Measurements from ENCODE around the gene SCLT1. TPM values are rescaled to one million over a fixed set of nuclear protein-coding genes. Genes with fewer than 3 reads are reported as not detected.

Gene SCLT1
- total RNA-seq, 1 experiment from 2014 or later, result 11.3 TPM

GRCh38 chr4:128986908-128987307 is 106.4 kb downstream of the SCLT1 start:
- no peak overlapping the region for H2BK5ac ChIP-seq (ENCODE audit: insufficient read length, low read length)
- TF ChIP-seq CTCF (conservative IDR thresholded peaks at IDR 0.05), result no peak
- H4K5ac ChIP-seq (ENCODE audit: insufficient read length, low read depth, low read length), result no peak overlapping the region
- no peak overlapping the region for H3K4me2 ChIP-seq (ENCODE audit: insufficient read depth, insufficient read length, low read length)
- no peak overlapping the region for H3K18ac ChIP-seq (ENCODE audit: insufficient read length, low read depth, low read length)
- no peak overlapping the region for H2BK15ac ChIP-seq (ENCODE audit: low read depth, low read length)
- no peak overlapping the region for H3K14ac ChIP-seq (ENCODE audit: insufficient read depth, low read length)
- H2BK20ac ChIP-seq (ENCODE audit: low read depth, low read length, poor library complexity, severe bottlenecking), result no peak overlapping the region
- H3K9me3 ChIP-seq (ENCODE audit: control insufficient read depth, low read depth, low read length), result no peaks in the 10 kb centered on the region
- Mint-ChIP-seq H3K27me3 (ENCODE audit: low read depth) (no peaks in the 10 kb centered on the region), H3K4me3 (no peak overlapping the region), H3K36me3 (ENCODE audit: insufficient read depth in 1 of 3, low read depth in 3 of 3) (peaks cover 0 to 5% (median 0%) of the 10 kb centered on the region in 3 experiments; a peak in 3 of 7 replicates), H3K9me3 (peaks cover 0 to 3% of the 10 kb centered on the region in 2 experiments; a peak in 1 of 5 replicates), H3K4me1 (peaks cover 0 to 2% of the 10 kb centered on the region in 2 experiments; a peak in 1 of 4 replicates), H3K27ac (peak overlapping the region in 2 of 3 experiments; percentile 51 to 78; a peak in 3 of 7 replicates)
- WGBS (ENCODE audit: extremely low coverage, insufficient read length, low lambda C conversion rate), result no CpG with 5 or more reads among the region's 4 CpGs
- no peaks in the 10 kb centered on the region for H3K27me3 ChIP-seq (ENCODE audit: insufficient read depth, low read length)
- no peak overlapping the region for H2AK5ac ChIP-seq (ENCODE audit: insufficient read length, low read length)
- no peaks in the 10 kb centered on the region for H3K23me2 ChIP-seq (ENCODE audit: insufficient read length, low read depth, low read length, poor library complexity, severe bottlenecking)
- no peak overlapping the region for H2AFZ ChIP-seq (ENCODE audit: low read length)
- H3K4me1 ChIP-seq (ENCODE audit: insufficient read depth, low read length), result no peaks in the 10 kb centered on the region
- no peak overlapping the region for H4K8ac ChIP-seq (replicated peaks; ENCODE audit: insufficient read length, low read depth, low read length)
- no peak overlapping the region for H2BK12ac ChIP-seq (ENCODE audit: insufficient read length, low read depth, low read length)
- no peaks in the 10 kb centered on the region for H3K79me1 ChIP-seq (ENCODE audit: insufficient read depth, low read depth, low read length, poor library complexity, severe bottlenecking)
- no peak overlapping the region for H3K4ac ChIP-seq (ENCODE audit: low read depth, low read length)
- no peak for DNase-seq
- H3K79me2 ChIP-seq (ENCODE audit: insufficient read depth, low read length), result no peaks in the 10 kb centered on the region
- no peak overlapping the region for H3K56ac ChIP-seq (ENCODE audit: insufficient read length, low read depth, low read length)
- no peak overlapping the region for H2BK120ac ChIP-seq (ENCODE audit: low read depth, low read length, poor library complexity, severe bottlenecking)
- no peak overlapping the region for H3K9ac ChIP-seq (ENCODE audit: extremely low read depth, insufficient read length, low read length)
- no peaks in the 10 kb centered on the region for H4K20me1 ChIP-seq (ENCODE audit: control insufficient read depth, insufficient read depth, insufficient read length)
- no peak overlapping the region for H3T11ph ChIP-seq (ENCODE audit: low read length)
- no peak overlapping the region for H3K23ac ChIP-seq (ENCODE audit: insufficient read length, low read depth, low read length)
- H3K27ac ChIP-seq (ENCODE audit: insufficient read length, low read depth, low read length), result no peak overlapping the region
- H4K91ac ChIP-seq (ENCODE audit: insufficient read length, low read depth, low read length), result no peak overlapping the region
